GM12892 (cell line): ENCODE measurements around the gene UBA52.

Experiments
- POLR2A ChIP-seq: IDR thresholded peaks from 2 replicates; pipeline ENCODE4 v1.6.1; 2011; ENCODE audit warnings: low read depth, low read length, control low read depth
- POLR2AphosphoS5 ChIP-seq: IDR thresholded peaks from 2 replicates; pipeline ENCODE4 v1.6.1; 2011; ENCODE audit warnings: low read depth, low read length, control low read depth
- TAF1 ChIP-seq: IDR thresholded peaks from 2 replicates; pipeline ENCODE4 v1.6.1; 2011; ENCODE audit warnings: low read depth, mild to moderate bottlenecking, control low read depth, low read length, borderline replicate concordance

DNA sequence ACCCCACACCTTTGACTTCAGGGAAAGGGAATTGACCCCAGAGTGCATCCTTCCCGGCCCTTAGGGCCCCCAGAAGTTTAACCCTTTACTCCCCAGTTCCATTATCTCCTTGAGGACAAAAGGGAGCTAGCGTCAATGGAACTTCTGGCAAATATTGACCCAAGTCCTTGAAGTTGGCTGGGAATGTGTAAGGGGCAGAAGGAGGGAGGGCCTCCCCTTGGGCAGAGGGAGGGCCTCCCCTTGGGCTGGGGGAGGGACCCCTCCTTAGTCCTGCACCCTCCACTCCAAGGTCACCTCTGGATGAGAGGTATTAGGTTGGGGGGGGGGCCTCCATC, 38.0 kb downstream of the UBA52 start:
- TF ChIP-seq POLR2A: no peak
- no peak for TF ChIP-seq POLR2AphosphoS5
- no peak for TF ChIP-seq TAF1
